ENCODE results near the gene DPY19L2.
"Not testable (repeated sequence)": the region's sequence is repeated elsewhere in the genome, so short reads cannot be mapped to it uniquely, and the experiment has no call there.

DNA sequence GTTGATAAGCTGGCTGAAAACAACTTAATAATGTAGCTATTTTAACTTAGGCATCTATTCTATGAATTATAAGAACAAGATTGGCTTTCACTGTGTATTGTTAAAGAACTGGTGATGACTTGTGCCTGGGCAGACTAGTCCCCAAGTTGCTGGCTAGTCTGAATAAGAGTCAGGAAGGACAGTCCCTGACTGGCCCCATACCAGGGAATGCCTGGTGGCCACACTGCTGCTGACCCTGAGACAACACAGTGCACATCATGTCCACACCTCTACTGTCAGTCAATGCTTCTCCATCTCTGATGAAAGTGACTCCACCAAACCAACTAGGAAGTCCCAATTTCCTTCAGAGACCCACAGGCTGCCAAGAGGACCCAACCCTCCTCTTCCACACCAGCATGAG lies 130.5 kb downstream of the DPY19L2 start:
- not testable (repeated sequence) for TF ChIP-seq EZH2 (IDR thresholded peaks at IDR 0.05; ENCODE audit: borderline replicate concordance, low read length)
- TF ChIP-seq, protein P1, sequence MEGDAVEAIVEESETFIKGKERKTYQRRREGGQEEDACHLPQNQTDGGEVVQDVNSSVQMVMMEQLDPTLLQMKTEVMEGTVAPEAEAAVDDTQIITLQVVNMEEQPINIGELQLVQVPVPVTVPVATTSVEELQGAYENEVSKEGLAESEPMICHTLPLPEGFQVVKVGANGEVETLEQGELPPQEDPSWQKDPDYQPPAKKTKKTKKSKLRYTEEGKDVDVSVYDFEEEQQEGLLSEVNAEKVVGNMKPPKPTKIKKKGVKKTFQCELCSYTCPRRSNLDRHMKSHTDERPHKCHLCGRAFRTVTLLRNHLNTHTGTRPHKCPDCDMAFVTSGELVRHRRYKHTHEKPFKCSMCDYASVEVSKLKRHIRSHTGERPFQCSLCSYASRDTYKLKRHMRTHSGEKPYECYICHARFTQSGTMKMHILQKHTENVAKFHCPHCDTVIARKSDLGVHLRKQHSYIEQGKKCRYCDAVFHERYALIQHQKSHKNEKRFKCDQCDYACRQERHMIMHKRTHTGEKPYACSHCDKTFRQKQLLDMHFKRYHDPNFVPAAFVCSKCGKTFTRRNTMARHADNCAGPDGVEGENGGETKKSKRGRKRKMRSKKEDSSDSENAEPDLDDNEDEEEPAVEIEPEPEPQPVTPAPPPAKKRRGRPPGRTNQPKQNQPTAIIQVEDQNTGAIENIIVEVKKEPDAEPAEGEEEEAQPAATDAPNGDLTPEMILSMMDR (IDR thresholded peaks at IDR 0.05; ENCODE audit: low read length) = not testable (repeated sequence)

Measured in OCI-LY1 (cell line).